Common myeloid progenitor, CD34-positive (primary cell): ENCODE measurements around the gene C9orf85.

ENCODE experiments used
- CTCF ChIA-PET: fragments of 350-600 bp; sonication (Branson Sonifier 250); formaldehyde crosslinking; loops from one replicate; lab custom pipeline; 2021; ENCODE audit warnings: antibody characterized with exemption; lab: Charles Lee
- POLR2A ChIA-PET: fragments of 350-600 bp; sonication (Branson Sonifier 250); formaldehyde crosslinking; loops from one replicate; lab custom pipeline; 2021; ENCODE audit warnings: antibody characterized with exemption; lab: Charles Lee
- DNase-seq, 3 donors: peaks; one replicate each; pipeline versions ENCODE4 v3.0.0 to v3.0.0-alpha.2; 2013
- H3K27ac ChIP-seq, 2 experiments: 1 replicate in 1 of 2; 2 replicates in 1 of 2; pipeline ENCODE4 v1.7.0; 2013; ENCODE audit warnings: inconsistent platforms in 2 of 2, low read length in 2 of 2, mild to moderate bottlenecking in 2 of 2, low read depth in 1 of 2, moderate library complexity in 1 of 2; ENCODE audit not compliant: severe bottlenecking in 2 of 2, insufficient read depth in 1 of 2, poor library complexity in 1 of 2
- H3K27me3 ChIP-seq, 5 experiments: replicated peaks in 2 of 5; 1 replicate in 3 of 5; 2 replicates in 2 of 5; pipeline versions ENCODE4 v1.6.1 to v1.7.0; 2013; ENCODE audit warnings: low read length in 4 of 5, mild to moderate bottlenecking in 2 of 5, moderate library complexity in 2 of 5, inconsistent platforms in 1 of 5; ENCODE audit not compliant: insufficient read depth in 5 of 5, control insufficient read depth in 4 of 5
- H3K36me3 ChIP-seq, 4 experiments: 1 replicate in 2 of 4; 2 replicates in 2 of 4; pipeline versions ENCODE4 v1.6.1 to v1.7.0; 2013; ENCODE audit warnings: low read length in 3 of 4, control low read depth in 1 of 4, mild to moderate bottlenecking in 1 of 4; ENCODE audit not compliant: control insufficient read depth in 4 of 4, insufficient read depth in 4 of 4
- H3K4me1 ChIP-seq, 4 experiments: 1 replicate in 3 of 4; 2 replicates in 1 of 4; pipeline versions ENCODE4 v1.6.1 to v1.7.1; 2013; ENCODE audit warnings: low read length in 3 of 4, mild to moderate bottlenecking in 3 of 4, control low read depth in 1 of 4, inconsistent platforms in 1 of 4, moderate library complexity in 1 of 4; ENCODE audit not compliant: control insufficient read depth in 4 of 4, insufficient read depth in 4 of 4; ENCODE audit errors: control extremely low read depth in 1 of 4
- H3K4me3 ChIP-seq, 7 experiments: 1 replicate in 4 of 7; 2 replicates in 3 of 7; pipeline versions ENCODE4 v1.5.1 to v1.7.0; 2013; ENCODE audit warnings: mild to moderate bottlenecking in 7 of 7, low read length in 6 of 7, moderate library complexity in 6 of 7, inconsistent platforms in 2 of 7, low read depth in 2 of 7, control low read depth in 1 of 7; ENCODE audit not compliant: insufficient read depth in 4 of 7, control insufficient read depth in 1 of 7; ENCODE audit errors: extremely low read depth in 1 of 7
- H3K9me3 ChIP-seq, 5 experiments: 1 replicate in 4 of 5; 2 replicates in 1 of 5; pipeline versions ENCODE4 v1.6.1 to v1.7.1; 2013; ENCODE audit warnings: low read length in 4 of 5, mild to moderate bottlenecking in 2 of 5, inconsistent platforms in 1 of 5, low read depth in 1 of 5, moderate library complexity in 1 of 5; ENCODE audit not compliant: control insufficient read depth in 4 of 5, insufficient read depth in 2 of 5; ENCODE audit errors: control extremely low read depth in 1 of 5
- WGBS: methylation state at CpG from one replicate; pipeline ENCODE4 v1.1.5; 2013; ENCODE audit not compliant: insufficient coverage; 5-methylcytosine and 5-hydroxymethylcytosine counted together

Gene C9orf85

DNA sequence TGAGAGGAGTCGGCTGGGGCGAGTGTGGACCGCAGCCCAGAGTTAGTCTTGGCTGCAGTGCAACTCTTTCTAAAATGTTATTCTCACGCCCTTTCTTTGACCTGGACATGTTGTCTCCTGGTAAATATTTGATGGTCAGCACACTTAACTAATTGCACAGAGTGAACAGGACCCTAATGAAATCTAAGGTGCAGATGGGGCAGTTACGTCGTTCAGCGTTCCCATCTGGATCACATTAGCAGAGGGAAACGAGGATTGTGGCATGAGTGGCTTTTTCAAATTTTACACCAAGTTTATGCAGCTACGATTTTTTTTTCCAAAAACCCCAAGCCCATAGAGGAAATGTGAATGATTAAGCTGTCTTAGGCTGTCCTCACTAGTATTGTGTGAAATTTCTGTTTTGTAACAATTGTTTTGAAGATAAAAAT, 483 bp downstream of the C9orf85 start:
- H3K36me3 ChIP-seq: no peaks in the 10 kb centered on the region
- DNase-seq: peak in 2 of 3 donors; percentile 25 to 33
- H3K9me3 ChIP-seq: no peaks in the 10 kb centered on the region
- POLR2A ChIA-PET: interaction anchor here (1.1 kb wide), 1 partner anchor 20 kb away, joined by 5 read pairs; no protein-coding TSS in a partner anchor
- peak overlapping the region; percentile 46 to 68 for H3K27ac ChIP-seq
- 0% methylated on average over 4 of the region's 9 CpGs for WGBS
- H3K27me3 ChIP-seq: no peaks in the 10 kb centered on the region
- peaks cover 18 to 39% (median 26%) of the 10 kb centered on the region in 4 experiments for H3K4me1 ChIP-seq
- CTCF ChIA-PET: interaction anchor here (0.7 to 1.6 kb wide), 5 partner anchors 12 to 105 kb away, joined by 3 to 5 read pairs (median 3); no protein-coding TSS in a partner anchor
- H3K4me3 ChIP-seq: peak overlapping the region; percentile 93 to 99 (median 98)

DNA sequence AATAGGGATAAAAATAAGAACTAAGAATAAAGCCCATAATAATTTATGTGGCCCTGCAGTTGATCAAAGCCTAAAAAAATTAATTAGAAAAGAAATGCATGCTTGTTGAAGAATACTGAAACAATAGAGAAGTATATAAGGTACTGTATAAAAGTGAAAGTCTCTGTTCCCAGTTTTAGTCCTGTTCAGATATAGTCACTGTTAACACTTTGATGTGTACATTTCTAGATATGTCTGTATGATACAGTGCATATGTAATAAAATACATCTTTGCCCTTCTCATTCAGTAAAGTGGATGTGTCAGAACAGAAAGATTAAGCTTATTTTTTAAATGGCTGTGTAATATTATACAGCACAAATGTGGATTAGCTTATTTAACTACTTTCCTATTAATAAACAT, 4.1 kb downstream of the C9orf85 start:
- no peak overlapping the region for H3K27ac ChIP-seq
- DNase-seq: no peak
- H3K27me3 ChIP-seq: no peaks in the 10 kb centered on the region
- ChIA-PET CTCF (interaction anchor here (1.1 to 1.7 kb wide), 5 partner anchors 9 to 96 kb away, joined by 4 to 6 read pairs (median 4); no protein-coding TSS in a partner anchor), POLR2A (no interaction called here)
- H3K9me3 ChIP-seq: no peaks in the 10 kb centered on the region
- H3K4me3 ChIP-seq: no peak overlapping the region
- H3K4me1 ChIP-seq: peaks cover 6 to 23% (median 16%) of the 10 kb centered on the region in 4 experiments
- H3K36me3 ChIP-seq: peaks cover 0 to 4% (median 3%) of the 10 kb centered on the region in 4 experiments

DNA sequence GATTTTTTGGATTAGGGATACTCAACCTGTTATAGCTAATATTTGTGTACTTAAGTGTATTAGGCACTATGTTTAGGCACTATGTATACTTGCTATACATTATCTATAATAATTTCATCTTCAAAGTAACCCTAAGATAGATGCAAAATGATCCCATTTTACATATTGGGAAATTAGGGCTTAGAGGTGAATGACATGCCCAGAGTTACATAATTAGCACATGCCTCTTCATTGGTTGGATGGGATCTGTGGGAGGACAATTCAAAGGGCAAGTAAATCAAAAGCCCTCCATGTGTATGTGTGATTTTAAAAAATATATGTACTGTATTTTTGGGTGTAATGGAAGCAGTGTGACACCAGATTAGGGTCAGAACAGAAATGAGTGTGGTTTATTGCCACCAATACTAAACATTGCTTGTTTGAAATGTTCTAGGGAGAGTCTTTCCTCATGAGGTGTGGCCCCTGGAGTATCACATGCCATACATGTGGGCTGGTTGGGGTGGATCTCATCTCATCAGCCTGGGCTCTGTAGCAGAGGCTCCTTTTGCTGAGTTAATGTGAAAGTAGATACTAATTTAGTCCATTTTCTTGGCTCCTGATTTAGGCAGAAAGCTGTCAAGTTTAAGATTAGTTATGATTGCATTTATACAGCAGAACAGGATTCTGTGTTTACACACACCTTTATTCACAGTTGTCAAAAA, 5.5 kb downstream of the C9orf85 start:
- DNase-seq: no peak
- H3K27ac ChIP-seq: no peak overlapping the region
- no peak overlapping the region for H3K4me3 ChIP-seq
- H3K9me3 ChIP-seq: no peaks in the 10 kb centered on the region
- peaks cover 0 to 4% (median 3%) of the 10 kb centered on the region in 4 experiments for H3K36me3 ChIP-seq
- peaks cover under 1 to 16% (median 11%) of the 10 kb centered on the region in 4 experiments for H3K4me1 ChIP-seq
- ChIA-PET CTCF (interaction anchor here (0.7 to 1.4 kb wide), 3 partner anchors 9 to 139 kb away, joined by 3 to 6 read pairs (median 4); no protein-coding TSS in a partner anchor), POLR2A (no interaction called here)
- no peaks in the 10 kb centered on the region for H3K27me3 ChIP-seq

DNA sequence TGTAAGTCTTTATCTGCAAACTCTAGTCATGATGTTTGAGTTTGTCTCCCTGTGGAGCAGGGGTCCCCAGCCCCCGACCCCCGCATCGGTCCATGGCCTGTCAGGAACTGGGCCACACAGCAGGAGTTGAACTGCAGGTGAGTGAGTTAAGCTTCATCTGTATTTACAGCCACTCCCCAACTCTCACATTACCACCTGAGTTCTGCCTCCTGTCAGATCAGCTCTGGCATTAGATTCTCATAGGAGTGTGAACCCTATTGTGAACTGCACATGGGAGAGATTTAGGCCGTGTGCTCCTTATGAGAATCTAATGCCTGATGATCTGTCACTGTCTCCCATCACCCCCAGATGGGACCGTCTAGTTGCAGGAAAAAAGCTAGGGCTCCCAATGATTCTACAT, 7.0 kb downstream of the C9orf85 start:
- H3K4me3 ChIP-seq: no peak overlapping the region
- POLR2A ChIA-PET: no interaction called here
- H3K9me3 ChIP-seq: no peaks in the 10 kb centered on the region
- no peak overlapping the region for H3K27ac ChIP-seq
- CTCF ChIA-PET: no interaction called here
- H3K4me1 ChIP-seq: peaks cover 0 to 1% (median 0%) of the 10 kb centered on the region in 4 experiments
- peaks cover 2 to 6% (median 3%) of the 10 kb centered on the region in 4 experiments for H3K36me3 ChIP-seq
- H3K27me3 ChIP-seq: no peaks in the 10 kb centered on the region
- DNase-seq: no peak
- WGBS: 100% methylated on average over 2 of the region's 5 CpGs

DNA sequence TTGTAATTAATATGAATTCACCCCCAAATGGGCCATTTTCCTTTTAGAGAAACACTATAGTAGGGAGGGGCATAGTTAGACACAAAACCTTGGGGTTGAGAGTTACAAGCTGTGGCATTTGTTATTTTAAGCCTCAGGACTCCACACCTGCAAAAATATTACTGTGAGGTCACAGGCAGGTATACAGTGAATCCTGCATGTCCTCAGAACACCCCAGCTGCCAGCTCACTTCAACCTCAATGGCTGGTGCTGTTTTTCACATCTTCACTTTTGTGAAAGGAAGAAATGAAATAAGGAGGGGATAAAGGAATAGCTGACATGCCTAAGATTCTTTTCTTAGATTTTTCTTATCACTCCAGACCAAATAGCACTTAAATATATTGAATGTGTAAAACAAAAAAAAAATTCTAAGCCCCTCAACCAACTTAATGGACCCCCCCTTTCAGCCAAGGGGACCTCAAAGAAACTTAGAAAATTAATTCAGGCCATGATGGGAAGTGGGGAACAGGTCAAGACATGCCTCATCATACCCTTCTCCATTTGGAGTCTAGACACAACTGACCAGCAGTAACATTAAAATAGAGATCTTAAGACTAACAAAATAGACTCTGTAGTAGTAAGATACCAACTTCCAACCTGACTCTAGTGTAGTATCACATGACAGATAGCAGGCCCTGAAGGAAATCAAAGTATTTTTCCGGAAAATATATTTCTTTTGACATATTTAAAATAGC, 9.2 kb downstream of the C9orf85 start:
- WGBS: no CpG with 5 or more reads among the region's 1 CpG
- POLR2A ChIA-PET: no interaction called here

DNA sequence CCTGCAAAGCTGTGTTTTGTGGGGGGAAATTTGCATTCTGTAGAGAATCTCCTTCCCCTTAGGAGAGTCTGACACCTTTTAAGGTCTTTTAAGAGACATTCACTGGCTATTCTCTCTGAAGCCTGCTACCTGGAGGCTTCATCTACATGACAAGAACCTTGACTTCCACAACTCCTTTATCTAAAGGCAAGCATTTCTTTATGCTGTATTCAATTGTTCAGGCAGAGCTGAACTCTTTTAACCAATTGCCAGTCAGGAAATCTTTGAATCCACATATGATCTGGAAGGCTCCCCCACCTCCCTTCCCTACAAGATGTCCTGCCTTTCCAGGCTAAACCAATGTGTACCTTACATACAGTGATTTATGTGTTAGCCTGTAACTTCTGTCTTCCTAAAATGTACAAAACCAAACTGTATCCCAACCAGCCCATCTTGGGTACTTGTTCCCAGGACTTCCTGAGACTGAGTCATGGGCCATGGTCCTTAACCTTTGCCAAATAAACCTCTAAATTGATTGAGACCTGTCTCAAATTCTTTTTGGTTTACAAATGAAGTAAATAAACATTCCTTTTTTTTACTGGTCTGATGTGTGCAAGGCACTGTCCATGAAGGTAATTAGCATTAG, 9.9 kb downstream of the C9orf85 start:
- Histone ChIP-seq H3K4me1 (no peaks in the 10 kb centered on the region), H3K4me3 (no peak overlapping the region), H3K27me3 (no peaks in the 10 kb centered on the region), H3K36me3 (peaks cover 2 to 6% (median 3%) of the 10 kb centered on the region in 4 experiments), H3K27ac (no peak overlapping the region), H3K9me3 (no peaks in the 10 kb centered on the region)
- ChIA-PET CTCF (no interaction called here), POLR2A (no interaction called here)
- DNase-seq: no peak

More for the DNA sequence above, 9.2 kb downstream of the C9orf85 start:
- DNase-seq: no peak
- Histone ChIP-seq H3K4me3 (no peak overlapping the region), H3K9me3 (no peaks in the 10 kb centered on the region), H3K27ac (no peak overlapping the region), H3K4me1 (no peaks in the 10 kb centered on the region), H3K27me3 (no peaks in the 10 kb centered on the region), H3K36me3 (peaks cover 2 to 6% (median 3%) of the 10 kb centered on the region in 4 experiments)
- CTCF ChIA-PET: no interaction called here
